ENCODE data around the gene NCOA6.
"Not testable (repeated sequence)": the region's sequence is repeated elsewhere in the genome, so short reads cannot be mapped to it uniquely, and the experiment has no call there.

Gene NCOA6

GRCh38 chr20:34791289-34792020 lies 34.0 kb downstream of the NCOA6 start:
- no peak for DNase-seq (ENCODE audit: low read depth, low spot score)
- H3K4me3 ChIP-seq (ENCODE audit: low read length): no peak overlapping the region

- DNase-seq (ENCODE audit: low read depth, low spot score): no peak
- H3K4me3 ChIP-seq (ENCODE audit: low read length): no peak overlapping the region
Measured at GRCh38 chr20:34781220-34781619, 44.2 kb downstream of the NCOA6 start.

GRCh38 chr20:34780291-34780690 lies 45.2 kb downstream of the NCOA6 start:
- H3K4me3 ChIP-seq (ENCODE audit: low read length); DNase-seq (ENCODE audit: low read depth, low spot score): not testable (repeated sequence)

GRCh38 chr20:34776177-34776576 lies 49.3 kb downstream of the NCOA6 start:
- H3K4me3 ChIP-seq (ENCODE audit: low read length): no peak overlapping the region
- DNase-seq (ENCODE audit: low read depth, low spot score): no peak

GRCh38 chr20:34774886-34775285 lies 50.6 kb downstream of the NCOA6 start:
- H3K4me3 ChIP-seq (ENCODE audit: low read length): no peak overlapping the region
- no peak for DNase-seq (ENCODE audit: low read depth, low spot score)

GRCh38 chr20:34774449-34774848 lies 51.0 kb downstream of the NCOA6 start:
- no peak for DNase-seq (ENCODE audit: low read depth, low spot score)
- no peak overlapping the region for H3K4me3 ChIP-seq (ENCODE audit: low read length)

GRCh38 chr20:34773726-34774125 lies 51.7 kb downstream of the NCOA6 start:
- DNase-seq (ENCODE audit: low read depth, low spot score): no peak
- H3K4me3 ChIP-seq (ENCODE audit: low read length): no peak overlapping the region

- DNase-seq (ENCODE audit: low read depth, low spot score): no peak
Measured at GRCh38 chr20:34772437-34772836, 53.0 kb downstream of the NCOA6 start.

GRCh38 chr20:34771680-34772081 lies 53.8 kb downstream of the NCOA6 start:
- H3K4me3 ChIP-seq (ENCODE audit: low read length): no peak overlapping the region
- DNase-seq (ENCODE audit: low read depth, low spot score): no peak

More at GRCh38 chr20:34772437-34772836, 53.0 kb downstream of the NCOA6 start:
- no peak overlapping the region for H3K4me3 ChIP-seq (ENCODE audit: low read length)

GRCh38 chr20:34768096-34768495 lies 57.4 kb downstream of the NCOA6 start:
- no peak overlapping the region for H3K4me3 ChIP-seq (ENCODE audit: low read length)
- DNase-seq (ENCODE audit: low read depth, low spot score): no peak

GRCh38 chr20:34762031-34762555 lies 63.4 kb downstream of the NCOA6 start:
- no peak for DNase-seq (ENCODE audit: low read depth, low spot score)
- no peak overlapping the region for H3K4me3 ChIP-seq (ENCODE audit: low read length)

GRCh38 chr20:34755367-34755766 lies 70.1 kb downstream of the NCOA6 start:
- H3K4me3 ChIP-seq (ENCODE audit: low read length): no peak overlapping the region
- no peak for DNase-seq (ENCODE audit: low read depth, low spot score)

GRCh38 chr20:34754611-34755010 lies 70.8 kb downstream of the NCOA6 start:
- H3K4me3 ChIP-seq (ENCODE audit: low read length): no peak overlapping the region
- DNase-seq (ENCODE audit: low read depth, low spot score): no peak

GRCh38 chr20:34753706-34754461 lies 71.6 kb downstream of the NCOA6 start:
- no peak for DNase-seq (ENCODE audit: low read depth, low spot score)
- H3K4me3 ChIP-seq (ENCODE audit: low read length): no peak overlapping the region

- H3K4me3 ChIP-seq (ENCODE audit: low read length): no peak overlapping the region
Measured at GRCh38 chr20:34751453-34751852, 74.0 kb downstream of the NCOA6 start.

GRCh38 chr20:34750484-34750883 lies 75.0 kb downstream of the NCOA6 start:
- no peak overlapping the region for H3K4me3 ChIP-seq (ENCODE audit: low read length)
- DNase-seq (ENCODE audit: low read depth, low spot score): no peak

More at GRCh38 chr20:34751453-34751852, 74.0 kb downstream of the NCOA6 start:
- DNase-seq (ENCODE audit: low read depth, low spot score): no peak

- H3K4me3 ChIP-seq (ENCODE audit: low read length): no peak overlapping the region
- no peak for DNase-seq (ENCODE audit: low read depth, low spot score)
Measured at GRCh38 chr20:34748709-34749108, 76.7 kb downstream of the NCOA6 start.

GRCh38 chr20:34747479-34747878 lies 78.0 kb downstream of the NCOA6 start:
- no peak for DNase-seq (ENCODE audit: low read depth, low spot score)

GRCh38 chr20:34746674-34747073 lies 78.8 kb downstream of the NCOA6 start:
- no peak overlapping the region for H3K4me3 ChIP-seq (ENCODE audit: low read length)
- DNase-seq (ENCODE audit: low read depth, low spot score): no peak

More at GRCh38 chr20:34747479-34747878, 78.0 kb downstream of the NCOA6 start:
- H3K4me3 ChIP-seq (ENCODE audit: low read length): no peak overlapping the region

- no peak for DNase-seq (ENCODE audit: low read depth, low spot score)
- no peak overlapping the region for H3K4me3 ChIP-seq (ENCODE audit: low read length)
Measured at GRCh38 chr20:34744847-34745246, 80.6 kb downstream of the NCOA6 start.
